Heart left ventricle (tissue), 13 donors: Measurements from ENCODE around the gene CLPSL1.

Source experiments
- CTCF ChIP-seq, 12 donors: fragments of 200-600 bp; sonication (generic) in 4 of 12; IDR thresholded peaks; one replicate each; pipeline versions ENCODE4 v1.5.0 to v1.8.0; 2018 to 2022; ENCODE audit warnings: antibody characterized with exemption in 12 of 12, mild to moderate bottlenecking in 5 of 12
- POLR2A ChIP-seq, 2 donors: fragments of 450-650 bp; IDR thresholded peaks; one replicate each; pipeline ENCODE4 v1.6.1; 2017; ENCODE audit warnings: antibody characterized with exemption in 2 of 2, mild to moderate bottlenecking in 2 of 2, moderate library complexity in 2 of 2
- donor health status: ischemic (EF 13 %, LVEDD 7.1; RV severe dilation, severe dysfunction).
- donor health status: DM: no; HTN: yes; CAD: no.
- donor health status: DM: no; HTN: no; CAD: no.
- donor health status: ischemic (EF 25% LVEDD 6.9; RV normal size, moderate dysfunction).
- donor health status: ischemic (EF 25% LVEDD 5.7; RV mildly dilated, moderate dysfunction).
- donor health status: ischemic (EF 35%, LVEDD 5.7; RV mildly dilated, moderate dysfunction).
- donor health status: nonischemic (EF 11% LVEDD 7.7; RV severe dilation, severe dysfunction).
- donor health status: DM: yes; HTN: yes; CAD: no.
- donor health status: PGD.
- donor health status: ischemic (EF 29% LVEDD 5.4; RV normal size, mild dysfunction).
- donor health status: nonischemic (EF 23%, LVEDD 6.1; RV moderate dilation, normal function).

- TF ChIP-seq CTCF (IDR thresholded peaks at IDR 0.05) (no peak), POLR2A (IDR thresholded peaks at IDR 0.05) (no peak)
Observed at GRCh38 chr6:35786272-35786671, 5.5 kb downstream of the CLPSL1 start.
